Right lung (tissue), 10 donors: ENCODE data around the gene SFPQ. TPM values are rescaled to one million over a fixed set of nuclear protein-coding genes. Genes with fewer than 3 reads are reported as not detected.
A peak's percentile ranks its signal among the peaks of the same experiment; 100 is the strongest.
"Not testable (repeated sequence)": the region's sequence is repeated elsewhere in the genome, so short reads cannot be mapped to it uniquely, and the experiment has no call there.

ENCODE experiments used
- DNase-seq, 2 donors: peaks; one replicate each; pipeline ENCODE4 v3.0.0-alpha.2; 2013
- long read RNA-seq, 8 donors: transcript quantifications; one replicate each; lab custom pipeline, GENCODE V29; 2026
- polyA plus RNA-seq, 5 donors: library from polyadenylated mRNA; unstranded; fragments of 120-200 nt; gene quantifications; one replicate each; pipeline versions ENCODE4 v1.2.1 to v1.2.3, GENCODE V29; 2013; ENCODE audit warnings: inconsistent platforms in 1 of 5, low replicate concordance in 1 of 5; ENCODE audit not compliant: insufficient read length in 5 of 5, insufficient read depth in 1 of 5

The SFPQ gene, protein sequence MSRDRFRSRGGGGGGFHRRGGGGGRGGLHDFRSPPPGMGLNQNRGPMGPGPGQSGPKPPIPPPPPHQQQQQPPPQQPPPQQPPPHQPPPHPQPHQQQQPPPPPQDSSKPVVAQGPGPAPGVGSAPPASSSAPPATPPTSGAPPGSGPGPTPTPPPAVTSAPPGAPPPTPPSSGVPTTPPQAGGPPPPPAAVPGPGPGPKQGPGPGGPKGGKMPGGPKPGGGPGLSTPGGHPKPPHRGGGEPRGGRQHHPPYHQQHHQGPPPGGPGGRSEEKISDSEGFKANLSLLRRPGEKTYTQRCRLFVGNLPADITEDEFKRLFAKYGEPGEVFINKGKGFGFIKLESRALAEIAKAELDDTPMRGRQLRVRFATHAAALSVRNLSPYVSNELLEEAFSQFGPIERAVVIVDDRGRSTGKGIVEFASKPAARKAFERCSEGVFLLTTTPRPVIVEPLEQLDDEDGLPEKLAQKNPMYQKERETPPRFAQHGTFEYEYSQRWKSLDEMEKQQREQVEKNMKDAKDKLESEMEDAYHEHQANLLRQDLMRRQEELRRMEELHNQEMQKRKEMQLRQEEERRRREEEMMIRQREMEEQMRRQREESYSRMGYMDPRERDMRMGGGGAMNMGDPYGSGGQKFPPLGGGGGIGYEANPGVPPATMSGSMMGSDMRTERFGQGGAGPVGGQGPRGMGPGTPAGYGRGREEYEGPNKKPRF
- polyA plus RNA-seq = 100 to 1,000 TPM; 651 to 996 (median 909) TPM
- long read RNA-seq, donor 1, transcript SFPQ-207 (2 exons, 440 nt) = minor isoform, 33 of 752 reads
- long read RNA-seq, donor 1, transcript SFPQ-205 (3 exons, 2,835 nt) = major isoform, 110 of 752 reads
- long read RNA-seq, donor 1, transcript SFPQ-203 (3 exons, 1,431 nt) = minor isoform, 66 of 752 reads
- long read RNA-seq, donor 1, transcript SFPQ-209 (2 exons, 339 nt) = minor isoform, 30 of 752 reads
- long read RNA-seq, donor 1, partial matches to known transcripts = 446 of 752 reads
- long read RNA-seq, donor 1, other reads (novel, unspliced or antisense) = 37 of 752 reads
- long read RNA-seq, donor 2, transcript SFPQ-201 (10 exons, 3,747 nt) = minor isoform, 23 of 214 reads
- long read RNA-seq, donor 2, transcript SFPQ-207 (2 exons, 440 nt) = minor isoform, 11 of 214 reads
- long read RNA-seq, donor 2, transcript SFPQ-205 (3 exons, 2,835 nt) = major isoform, 37 of 214 reads
- long read RNA-seq, donor 2, transcript SFPQ-203 (3 exons, 1,431 nt) = minor isoform, 16 of 214 reads
- long read RNA-seq, donor 2, partial matches to known transcripts = 98 of 214 reads
- long read RNA-seq, donor 2, other reads (novel, unspliced or antisense) = 23 of 214 reads
- long read RNA-seq, donor 3, transcript SFPQ-209 (2 exons, 339 nt) = minor isoform, 32 of 603 reads
- long read RNA-seq, donor 3, transcript SFPQ-207 (2 exons, 440 nt) = minor isoform, 30 of 603 reads
- long read RNA-seq, donor 3, transcript SFPQ-205 (3 exons, 2,835 nt) = major isoform, 146 of 603 reads
- long read RNA-seq, donor 3, transcript SFPQ-203 (3 exons, 1,431 nt) = minor isoform, 71 of 603 reads
- long read RNA-seq, donor 3, partial matches to known transcripts = 298 of 603 reads
- long read RNA-seq, donor 3, other reads (novel, unspliced or antisense) = 8 of 603 reads
- long read RNA-seq, donor 4, transcript SFPQ-205 (3 exons, 2,835 nt) = major isoform, 62 of 367 reads
- long read RNA-seq, donor 4, transcript SFPQ-203 (3 exons, 1,431 nt) = minor isoform, 36 of 367 reads
- long read RNA-seq, donor 4, transcript SFPQ-209 (2 exons, 339 nt) = minor isoform, 19 of 367 reads
- long read RNA-seq, donor 4, transcript SFPQ-201 (10 exons, 3,747 nt) = minor isoform, 14 of 367 reads
- long read RNA-seq, donor 4, partial matches to known transcripts = 209 of 367 reads
- long read RNA-seq, donor 4, other reads (novel, unspliced or antisense) = 16 of 367 reads
- long read RNA-seq, donor 5, transcript SFPQ-201 (10 exons, 3,747 nt) = minor isoform, 28 of 737 reads
- long read RNA-seq, donor 5, transcript SFPQ-203 (3 exons, 1,431 nt) = minor isoform, 73 of 737 reads
- long read RNA-seq, donor 5, transcript SFPQ-207 (2 exons, 440 nt) = minor isoform, 25 of 737 reads
- long read RNA-seq, donor 5, transcript SFPQ-205 (3 exons, 2,835 nt) = major isoform, 139 of 737 reads
- long read RNA-seq, donor 5, partial matches to known transcripts = 443 of 737 reads
- long read RNA-seq, donor 5, other reads (novel, unspliced or antisense) = 6 of 737 reads
- long read RNA-seq, donor 6, transcript SFPQ-205 (3 exons, 2,835 nt) = major isoform, 169 of 652 reads
- long read RNA-seq, donor 6, transcript SFPQ-207 (2 exons, 440 nt) = minor isoform, 20 of 652 reads
- long read RNA-seq, donor 6, transcript SFPQ-201 (10 exons, 3,747 nt) = minor isoform, 38 of 652 reads
- long read RNA-seq, donor 6, transcript SFPQ-203 (3 exons, 1,431 nt) = minor isoform, 95 of 652 reads
- long read RNA-seq, donor 6, partial matches to known transcripts = 282 of 652 reads
- long read RNA-seq, donor 6, other reads (novel, unspliced or antisense) = 25 of 652 reads
- long read RNA-seq, donor 7, transcript SFPQ-203 (3 exons, 1,431 nt) = minor isoform, 92 of 430 reads
- long read RNA-seq, donor 7, transcript SFPQ-205 (3 exons, 2,835 nt) = major isoform, 144 of 430 reads
- long read RNA-seq, donor 7, transcript SFPQ-209 (2 exons, 339 nt) = minor isoform, 13 of 430 reads
- long read RNA-seq, donor 7, transcript SFPQ-201 (10 exons, 3,747 nt) = minor isoform, 14 of 430 reads
- long read RNA-seq, donor 7, partial matches to known transcripts = 145 of 430 reads
- long read RNA-seq, donor 7, other reads (novel, unspliced or antisense) = 7 of 430 reads
- long read RNA-seq, donor 8, transcript SFPQ-205 (3 exons, 2,835 nt) = major isoform, 39 of 205 reads
- long read RNA-seq, donor 8, transcript SFPQ-209 (2 exons, 339 nt) = minor isoform, 13 of 205 reads
- long read RNA-seq, donor 8, transcript SFPQ-203 (3 exons, 1,431 nt) = minor isoform, 20 of 205 reads
- long read RNA-seq, donor 8, transcript SFPQ-201 (10 exons, 3,747 nt) = minor isoform, 12 of 205 reads
- long read RNA-seq, donor 8, partial matches to known transcripts = 104 of 205 reads
- long read RNA-seq, donor 8, other reads (novel, unspliced or antisense) = 8 of 205 reads

DNA sequence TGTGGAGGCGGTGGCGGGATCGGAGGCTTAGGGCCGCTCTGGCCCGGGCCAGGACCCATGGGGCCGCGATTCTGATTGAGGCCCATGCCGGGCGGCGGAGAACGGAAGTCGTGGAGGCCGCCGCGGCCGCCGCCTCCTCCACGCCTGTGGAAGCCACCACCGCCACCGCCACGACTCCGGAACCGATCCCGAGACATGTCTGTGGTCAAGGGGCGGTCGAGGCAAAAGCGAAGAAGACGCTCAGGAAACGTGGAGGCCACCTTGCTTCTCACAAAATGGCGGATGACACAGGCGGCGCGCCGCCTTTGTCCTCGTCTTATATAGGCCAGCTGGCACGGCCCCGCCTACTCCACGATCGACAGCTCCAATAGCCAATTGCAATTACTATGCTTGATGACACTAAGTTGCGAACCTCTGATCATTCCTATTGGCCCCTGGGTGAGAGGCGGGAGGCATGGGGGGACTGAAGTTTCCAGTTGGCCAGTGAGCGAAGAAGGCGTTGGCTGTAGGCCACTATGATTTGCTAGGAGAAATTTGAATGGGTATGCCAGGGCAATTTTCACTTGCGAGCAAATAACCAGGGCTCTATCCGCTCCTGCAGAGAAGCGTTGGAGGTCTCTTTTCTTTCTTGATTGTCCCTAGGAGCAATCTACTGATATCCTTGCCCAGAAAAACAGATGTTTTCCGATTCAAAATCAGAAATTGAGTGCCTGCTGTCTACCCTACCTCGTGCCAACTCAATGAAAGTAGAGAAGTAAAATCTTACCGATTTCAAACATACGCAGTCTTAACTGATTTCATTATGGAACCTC, at the start of gene SFPQ:
Gene SFPQ, minus strand, starts transcription at position 293 of the 812 bp plus-strand sequence. Its CDS starts 96 bp downstream, at position 197.
- DNase-seq = peak; percentile 99

DNA sequence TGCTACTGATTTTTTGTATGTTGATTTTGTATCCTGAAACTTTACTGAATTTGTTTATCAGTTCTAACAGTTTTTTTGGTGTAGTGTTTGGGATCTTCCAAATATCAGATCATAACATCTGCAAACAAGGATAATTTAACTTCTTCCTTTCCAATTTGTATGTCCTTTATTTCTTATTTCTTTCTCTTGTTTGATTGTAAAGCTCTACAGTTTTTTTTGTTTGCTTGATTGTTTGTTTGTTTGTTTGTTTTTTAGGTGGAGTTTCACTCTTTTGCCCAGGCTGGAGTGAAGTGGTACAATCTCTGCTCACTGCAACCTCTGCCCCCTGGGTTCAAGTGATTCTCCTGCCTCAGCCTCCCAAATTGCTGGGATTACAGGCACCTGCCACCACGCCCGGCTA, 43.8 kb upstream of the SFPQ start:
- not testable (repeated sequence) for DNase-seq

DNA sequence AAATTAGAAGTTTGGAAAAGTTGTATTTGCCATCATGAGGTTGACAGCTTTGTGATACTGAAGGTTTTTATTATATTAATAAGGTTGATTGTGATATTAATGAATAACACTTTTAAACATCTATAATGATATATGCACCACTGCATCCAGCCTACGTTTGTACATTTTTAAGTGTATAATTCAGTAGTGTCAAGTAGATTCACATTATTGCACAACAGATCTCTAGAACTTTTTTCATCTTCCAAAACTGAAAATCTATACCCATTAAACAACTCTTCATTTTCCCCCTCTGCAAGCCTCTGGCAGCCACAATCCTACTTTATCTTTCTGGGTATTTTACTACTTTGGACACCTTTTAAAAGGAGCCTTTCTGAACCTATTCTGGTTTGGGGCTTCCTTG, 38.3 kb upstream of the SFPQ start:
- DNase-seq = no peak

DNA sequence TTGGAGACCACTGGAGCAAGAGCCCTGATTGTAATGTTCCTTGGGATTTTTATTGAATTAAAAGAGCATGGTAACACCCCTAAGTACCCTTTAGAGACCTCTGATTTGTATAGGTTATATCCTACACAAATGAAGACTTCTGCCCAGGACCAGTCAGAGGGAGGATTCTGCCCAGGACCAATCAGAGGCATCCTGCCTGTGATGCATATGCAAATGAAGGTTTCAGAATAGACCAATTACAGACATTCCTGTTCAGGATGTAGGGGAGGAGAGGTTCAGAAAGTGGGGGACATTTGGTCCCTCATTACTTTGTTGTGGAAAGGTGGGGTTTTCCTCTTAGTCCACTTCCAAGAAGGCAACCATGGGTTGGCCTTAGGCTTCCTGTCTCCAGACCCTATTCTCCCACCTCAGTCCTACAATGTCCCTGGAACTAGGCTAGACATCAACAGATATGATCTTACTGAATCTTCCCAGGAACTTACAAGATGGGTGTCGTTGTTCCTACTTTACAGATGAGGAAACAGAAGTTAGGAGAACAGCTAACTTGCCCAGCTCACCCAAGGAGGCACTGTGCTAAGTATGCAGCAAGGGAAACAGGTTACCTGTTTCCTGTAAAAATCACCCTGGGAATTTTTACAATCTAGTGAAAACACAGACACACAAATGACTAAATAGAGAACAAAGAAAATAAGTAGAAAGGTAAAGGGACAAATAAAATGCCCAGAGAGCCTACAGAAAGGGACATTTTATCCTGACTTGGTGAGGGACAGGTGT, 36.8 kb upstream of the SFPQ start:
- DNase-seq = no peak

DNA sequence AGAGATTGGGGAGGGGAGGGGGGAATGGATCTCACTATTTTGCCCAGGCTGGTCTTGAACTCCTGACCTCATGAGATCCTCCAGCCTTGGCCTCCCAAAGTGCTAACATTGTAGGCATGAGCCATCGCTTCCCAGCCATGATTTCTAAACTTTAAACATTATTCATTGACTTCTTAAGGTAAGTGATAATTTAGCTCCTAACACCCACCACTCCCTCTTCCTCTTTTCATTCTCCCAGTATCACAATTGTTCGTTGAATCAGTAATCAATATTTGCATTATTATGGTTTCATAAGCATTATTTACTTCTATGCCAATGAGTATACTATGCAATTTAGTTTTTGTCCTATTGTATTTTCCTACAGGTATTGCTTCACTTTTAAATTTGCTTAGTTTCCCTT, 33.6 kb upstream of the SFPQ start:
- no peak for DNase-seq

DNA sequence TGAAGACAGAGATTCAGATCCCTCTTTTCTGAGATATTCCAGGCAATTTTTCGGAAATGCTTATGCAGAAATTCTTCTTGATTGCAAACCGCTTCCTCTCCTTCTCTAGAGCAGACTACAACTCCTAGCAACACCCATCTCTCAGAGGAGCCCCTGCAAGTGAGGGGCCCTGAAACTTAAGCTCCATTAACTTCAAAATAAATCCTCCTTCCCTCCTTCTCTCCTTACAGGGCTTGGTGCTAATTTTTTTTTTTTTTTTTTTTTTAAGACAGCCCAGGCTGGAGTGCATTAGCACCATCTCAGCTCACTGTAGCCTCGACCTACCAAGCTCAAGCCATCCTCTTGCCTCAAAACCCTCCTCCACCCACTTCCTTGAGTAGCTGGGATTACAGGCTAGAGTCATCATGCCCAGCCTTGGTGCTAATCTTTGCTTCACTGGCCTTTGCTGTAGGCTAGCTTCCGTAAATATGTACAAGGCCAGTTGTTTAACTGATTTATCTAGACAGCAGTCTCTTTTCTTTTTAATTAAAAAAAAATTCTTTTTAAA, 30.2 kb upstream of the SFPQ start:
- no peak for DNase-seq

DNA sequence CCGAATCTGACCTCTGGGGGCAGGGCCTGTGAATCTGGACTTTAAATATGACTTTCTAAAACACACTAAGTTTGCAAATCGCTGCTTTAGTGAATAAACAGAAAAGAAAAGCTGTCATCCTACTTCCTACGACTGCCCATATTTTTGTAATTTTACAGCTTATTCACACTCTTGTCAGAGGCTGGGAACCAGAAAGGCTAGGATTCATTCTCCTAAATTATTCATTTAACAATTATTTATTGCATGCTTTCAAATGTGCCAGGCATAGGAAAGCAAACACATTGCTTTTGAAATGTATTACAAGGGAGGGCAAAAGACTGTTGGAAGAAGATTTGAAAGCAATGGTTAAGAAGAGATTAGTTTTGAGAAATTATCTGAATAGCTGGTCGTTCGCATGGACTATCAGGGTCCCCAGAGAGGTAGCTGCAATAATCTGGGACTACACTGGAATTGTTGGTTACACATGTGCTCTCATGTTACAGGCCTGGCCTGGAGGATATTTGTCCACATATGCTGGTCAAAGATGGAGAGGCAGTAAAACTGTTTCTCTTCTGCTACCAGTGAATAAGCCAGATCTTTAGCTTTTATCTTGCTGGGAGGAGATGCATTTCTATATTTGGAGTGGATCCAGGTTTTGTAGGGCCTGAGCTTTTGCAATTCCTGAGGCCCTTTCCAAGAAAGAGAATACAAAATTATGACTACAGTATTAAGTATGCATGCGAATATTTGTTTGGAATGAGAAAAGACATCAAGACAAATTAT, 29.6 kb upstream of the SFPQ start:
- peak; percentile 34 to 48 for DNase-seq

DNA sequence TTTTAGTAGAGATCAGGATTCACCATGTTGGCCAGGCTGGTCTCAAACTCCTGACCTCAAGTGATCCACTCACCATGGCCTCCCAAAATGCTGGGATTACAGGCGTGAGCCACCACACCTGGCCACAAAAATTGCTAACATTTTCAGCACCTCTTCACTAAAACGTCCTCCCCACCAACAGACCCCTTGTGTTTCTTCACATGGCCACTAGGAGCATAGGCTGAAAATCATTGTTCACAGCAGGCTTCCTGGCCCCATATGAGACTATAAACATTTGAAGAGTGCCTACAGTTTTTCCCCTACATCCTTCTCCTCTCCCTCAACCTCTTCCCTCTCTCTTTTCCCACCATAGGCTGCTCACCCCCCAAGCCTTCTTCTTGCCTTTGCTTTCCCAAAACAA, 28.0 kb upstream of the SFPQ start:
- no peak for DNase-seq

DNA sequence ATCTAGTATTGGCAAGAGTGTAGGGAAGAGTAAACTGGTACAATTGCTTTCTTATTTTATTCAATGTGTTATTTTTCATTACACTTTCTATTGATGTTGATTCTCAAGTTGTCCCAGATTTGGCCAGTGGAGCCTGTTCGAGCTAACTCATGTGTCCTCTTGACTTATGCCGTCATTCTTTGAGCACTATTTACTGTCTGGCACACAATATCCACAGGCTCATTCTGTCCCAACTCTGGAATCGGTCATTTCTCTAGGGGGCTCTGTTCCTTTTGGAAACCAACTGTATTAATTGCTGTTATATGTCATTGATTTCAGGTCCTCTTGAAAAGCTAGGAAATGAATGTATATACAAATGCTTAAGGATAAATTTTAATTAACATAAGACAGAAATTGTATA, 22.4 kb upstream of the SFPQ start:
- DNase-seq = peak; percentile 38 to 51

DNA sequence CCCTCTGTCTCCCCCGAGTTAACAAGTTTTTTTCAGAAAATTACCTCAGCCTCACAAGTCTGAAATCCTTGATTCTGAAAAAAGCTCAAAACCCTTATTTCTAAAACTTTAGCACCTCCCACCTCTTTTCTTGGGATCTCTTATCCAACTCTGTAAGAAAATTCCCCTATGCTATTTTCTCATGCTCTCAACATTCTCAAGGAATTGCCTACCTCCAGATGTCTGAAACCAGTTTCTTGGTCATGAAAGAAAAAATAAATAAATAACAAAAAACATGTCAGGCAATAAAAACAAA, 18.1 kb upstream of the SFPQ start:
- DNase-seq = no peak

DNA sequence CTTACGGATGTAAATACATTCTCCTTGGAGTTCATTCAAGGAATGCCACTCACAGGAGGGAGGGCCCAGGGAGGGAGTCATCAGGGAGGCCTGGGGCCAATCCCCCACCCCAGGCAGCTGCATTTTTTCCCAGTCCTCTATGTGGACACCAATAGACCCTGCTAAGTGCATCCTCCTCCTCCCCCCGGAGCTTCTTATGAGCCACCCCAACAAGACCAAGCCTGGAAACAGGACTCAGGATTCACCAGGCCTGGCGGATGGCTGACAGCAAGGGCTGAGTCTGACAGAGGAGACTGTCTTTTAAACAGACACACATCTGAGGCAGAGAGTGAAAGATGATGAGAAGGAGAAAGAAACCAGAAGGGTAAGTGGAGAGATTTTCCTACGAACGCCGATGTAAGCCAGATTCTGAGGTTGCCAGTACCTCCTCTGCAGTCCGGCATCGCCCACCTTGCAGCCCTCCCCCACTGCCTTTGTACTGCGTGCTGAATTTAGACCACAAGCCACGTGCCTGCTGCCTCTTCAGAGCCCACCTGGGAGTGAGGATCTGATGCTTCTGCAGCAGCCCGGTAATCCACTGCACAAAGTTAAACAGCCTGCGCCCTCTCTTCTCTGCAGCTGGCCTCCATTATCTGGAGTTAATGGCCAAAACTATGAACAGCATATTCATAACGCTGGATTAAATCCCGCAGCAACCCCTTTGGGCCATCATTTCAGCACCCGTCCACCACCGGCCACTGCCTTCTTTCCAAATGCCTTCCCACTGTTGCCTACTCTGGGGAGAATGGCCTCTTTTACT, 17.6 kb upstream of the SFPQ start:
- no peak for DNase-seq

DNA sequence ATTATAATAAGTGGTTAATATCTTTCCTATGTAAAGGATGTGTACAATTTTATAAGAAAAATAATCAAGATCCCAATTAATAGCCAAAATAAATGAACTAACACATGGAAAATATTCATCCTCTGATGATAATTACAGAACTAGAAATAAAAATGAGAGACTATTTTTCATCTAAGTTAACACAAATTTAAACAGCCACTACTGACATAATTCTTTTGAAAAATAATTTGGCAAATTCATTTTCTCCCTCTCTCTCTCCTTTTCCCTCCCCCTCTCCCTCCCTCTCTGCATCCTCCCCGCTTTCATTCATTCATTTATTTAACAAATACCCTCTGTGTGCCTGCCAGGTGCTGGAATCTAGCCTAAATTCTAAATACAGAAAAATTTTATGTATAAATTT, 10.3 kb upstream of the SFPQ start:
- no peak for DNase-seq

DNA sequence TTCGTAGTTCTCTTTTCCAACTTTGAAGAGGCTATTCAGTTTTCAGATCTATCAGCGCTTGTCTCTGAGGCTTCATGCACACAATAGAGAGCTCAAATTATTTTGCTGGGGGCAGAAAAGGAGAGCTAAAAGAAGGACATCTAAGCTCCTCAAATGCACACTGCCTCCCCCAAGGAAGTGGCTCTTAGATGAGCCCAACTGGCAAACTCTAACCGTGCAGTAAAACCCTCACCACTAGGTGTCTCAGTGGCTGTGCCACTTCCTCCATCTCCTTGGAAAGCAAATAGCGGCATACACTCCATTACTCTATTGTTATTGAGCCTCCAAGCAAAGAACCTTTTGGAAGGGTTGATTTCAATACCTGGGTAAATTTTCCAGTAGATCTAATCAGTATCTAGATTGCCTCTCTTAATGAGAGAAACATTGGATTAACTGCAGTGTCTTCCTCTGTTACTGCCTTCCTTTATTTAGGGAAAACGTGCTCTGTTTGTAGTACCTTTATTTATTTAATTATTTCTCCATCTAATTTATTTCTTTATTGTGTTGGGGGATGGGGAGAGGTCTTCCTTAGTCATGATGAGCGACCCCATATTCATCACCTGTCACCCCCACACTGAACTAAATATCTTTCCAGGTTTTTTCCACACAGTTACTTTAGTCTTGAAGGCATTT, 9.2 kb upstream of the SFPQ start:
- DNase-seq = peak; percentile 61 to 77

DNA sequence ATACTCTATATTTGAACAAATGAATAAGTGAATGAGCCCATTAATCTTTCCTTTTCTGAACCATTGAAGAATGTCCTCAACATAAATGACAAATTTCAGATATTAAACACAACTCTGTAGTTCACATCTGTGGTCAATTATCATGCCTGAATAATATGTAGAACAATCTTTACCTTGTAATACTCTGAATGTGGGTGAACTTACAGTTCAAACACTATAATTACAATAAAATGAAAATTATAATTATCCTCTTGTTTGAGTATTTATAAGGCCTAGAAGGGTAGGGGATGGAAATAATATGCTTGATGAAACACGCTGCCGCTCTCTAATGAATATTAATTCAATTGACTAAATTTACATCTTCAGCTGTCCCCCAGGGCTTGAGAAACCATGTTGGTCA, 8.7 kb upstream of the SFPQ start:
- DNase-seq = no peak
